ENCODE data around the gene EIF4G3. TPM values are rescaled to one million over a fixed set of nuclear protein-coding genes. Genes with fewer than 3 reads are reported as not detected.

Gene EIF4G3
- total RNA-seq, 4 donors from 2014 or later: 28.3 to 55.5 (median 35.5) TPM

GRCh38 chr1:21069549-21069948, 107.1 kb downstream of the EIF4G3 start:
- no peak for DNase-seq
- Histone ChIP-seq H3K4me1 (no peaks in the 10 kb centered on the region), H3K27ac (no peak overlapping the region), H3K36me3 (peaks cover 0 to 2% (median 0%) of the 10 kb centered on the region in 3 donors), H3K4me3 (no peak overlapping the region), H3K27me3 (no peaks in the 10 kb centered on the region), H3K9me3 (no peaks in the 10 kb centered on the region)
- TF ChIP-seq CTCF (IDR thresholded peaks at IDR 0.05): no peak
- TF ChIP-seq POLR2A (IDR thresholded peaks at IDR 0.05): no peak
- intact Hi-C loops (cut with DNase I): no loop called here
- WGBS, 2 donors: 55 to 63% methylated on average over 4 of the region's 4 CpGs

- Histone ChIP-seq H3K27me3 (no peaks in the 10 kb centered on the region), H3K27ac (no peak overlapping the region), H3K36me3 (peaks cover 0 to 8% (median 0%) of the 10 kb centered on the region in 3 donors), H3K4me3 (no peak overlapping the region), H3K9me3 (no peaks in the 10 kb centered on the region), H3K4me1 (no peaks in the 10 kb centered on the region)
- no peak for DNase-seq
- intact Hi-C loops (cut with DNase I): no loop called here
- TF ChIP-seq POLR2A (IDR thresholded peaks at IDR 0.05) (no peak), CTCF (IDR thresholded peaks at IDR 0.05) (no peak)
These were observed 107.8 kb downstream of the EIF4G3 start for GRCh38 chr1:21068937-21069336.

GRCh38 chr1:21067551-21068227, 109.0 kb downstream of the EIF4G3 start:
- no peak for DNase-seq
- Histone ChIP-seq H3K9me3 (no peaks in the 10 kb centered on the region), H3K27me3 (no peaks in the 10 kb centered on the region), H3K4me1 (no peaks in the 10 kb centered on the region), H3K36me3 (peaks cover 0 to 10% (median 0%) of the 10 kb centered on the region in 3 donors), H3K27ac (no peak overlapping the region), H3K4me3 (no peak overlapping the region)
- TF ChIP-seq POLR2A (IDR thresholded peaks at IDR 0.05) (no peak), CTCF (IDR thresholded peaks at IDR 0.05) (no peak)
- intact Hi-C loops (cut with DNase I): no loop called here
- 92 to 94% methylated on average over 6 of the region's 6 CpGs for WGBS, 2 donors

- WGBS, 2 donors: 43 to 55% methylated on average over 3 of the region's 3 CpGs
- intact Hi-C loops (cut with DNase I): no loop called here
- no peak for TF ChIP-seq CTCF (IDR thresholded peaks at IDR 0.05)
- TF ChIP-seq POLR2A (IDR thresholded peaks at IDR 0.05): no peak
These were observed 110.2 kb downstream of the EIF4G3 start for GRCh38 chr1:21066356-21067012.

GRCh38 chr1:21065851-21066250, 110.8 kb downstream of the EIF4G3 start:
- 97% methylated on average over 2 of the region's 2 CpGs for WGBS, 2 donors
- H3K4me1 ChIP-seq: no peaks in the 10 kb centered on the region
- TF ChIP-seq POLR2A (IDR thresholded peaks at IDR 0.05): no peak
- no peak for TF ChIP-seq CTCF (IDR thresholded peaks at IDR 0.05)
- intact Hi-C loops (cut with DNase I): no loop called here
- no peaks in the 10 kb centered on the region for H3K9me3 ChIP-seq
- no peak overlapping the region for H3K27ac ChIP-seq
- H3K4me3 ChIP-seq: no peak overlapping the region
- DNase-seq: no peak
- peaks cover 0 to 10% (median 0%) of the 10 kb centered on the region in 3 donors for H3K36me3 ChIP-seq
- no peaks in the 10 kb centered on the region for H3K27me3 ChIP-seq

More at GRCh38 chr1:21066356-21067012, 110.2 kb downstream of the EIF4G3 start:
- no peak for DNase-seq
- H3K36me3 ChIP-seq: peaks cover 0 to 10% (median 0%) of the 10 kb centered on the region in 3 donors
- H3K27ac ChIP-seq: no peak overlapping the region
- no peaks in the 10 kb centered on the region for H3K9me3 ChIP-seq
- no peaks in the 10 kb centered on the region for H3K4me1 ChIP-seq
- no peak overlapping the region for H3K4me3 ChIP-seq
- H3K27me3 ChIP-seq: no peaks in the 10 kb centered on the region

Measured in esophagus squamous epithelium (tissue), 5 donors.